Measurements from ENCODE around the gene PHTF1. TPM values are rescaled to one million over a fixed set of nuclear protein-coding genes. Genes with fewer than 3 reads are reported as not detected.

PHTF1 gene
- total and polyA plus RNA-seq, 10 of the 15 experiments (the other 5 are each of a cell fraction or from before 2014, with no cell fraction given): 7.8 to 37.6 (median 24.1) TPM

GRCh38 chr1:113761937-113762336, 2.7 kb upstream of the PHTF1 start (continued):
- no peak for TF ChIP-seq CREM (IDR thresholded peaks at IDR 0.05; ENCODE audit: low read depth)
- no peak for TF ChIP-seq ZSCAN29 (IDR thresholded peaks at IDR 0.05)
- TF ChIP-seq POLR2A (IDR thresholded peaks at IDR 0.05; ENCODE audit: low read depth, low read length): no peak
- TF ChIP-seq HSF1 (IDR thresholded peaks at IDR 0.05; ENCODE audit: low read depth, low read length): no peak
- TF ChIP-seq REST (IDR thresholded peaks at IDR 0.05; ENCODE audit: low read depth, low read length): no peak
- no peak for TF ChIP-seq RBBP5 (conservative IDR thresholded peaks at IDR 0.05)
